Measurements from ENCODE around the gene RNF175.

Gene RNF175

DNA sequence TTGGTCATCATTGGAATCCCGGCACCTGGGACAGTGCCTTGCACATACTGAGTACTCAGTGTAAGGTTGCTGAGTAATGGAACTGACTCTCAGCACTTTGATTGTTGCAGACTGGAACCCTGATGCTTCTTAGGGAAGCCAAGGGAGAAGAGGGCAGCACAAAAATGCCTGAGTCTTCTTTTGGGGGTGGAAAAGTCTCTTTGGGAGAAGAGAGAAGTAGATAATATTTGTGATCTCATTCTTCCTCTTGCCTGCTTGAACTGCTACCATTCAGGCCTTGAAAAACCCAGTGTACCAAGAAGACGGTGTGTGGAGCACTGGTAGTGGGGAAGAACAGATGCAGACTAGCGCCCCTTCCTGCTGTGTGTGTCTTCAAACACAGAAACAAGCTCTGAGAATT is 16.8 kb upstream of the RNF175 start:
- TF ChIP-seq, protein P1, sequence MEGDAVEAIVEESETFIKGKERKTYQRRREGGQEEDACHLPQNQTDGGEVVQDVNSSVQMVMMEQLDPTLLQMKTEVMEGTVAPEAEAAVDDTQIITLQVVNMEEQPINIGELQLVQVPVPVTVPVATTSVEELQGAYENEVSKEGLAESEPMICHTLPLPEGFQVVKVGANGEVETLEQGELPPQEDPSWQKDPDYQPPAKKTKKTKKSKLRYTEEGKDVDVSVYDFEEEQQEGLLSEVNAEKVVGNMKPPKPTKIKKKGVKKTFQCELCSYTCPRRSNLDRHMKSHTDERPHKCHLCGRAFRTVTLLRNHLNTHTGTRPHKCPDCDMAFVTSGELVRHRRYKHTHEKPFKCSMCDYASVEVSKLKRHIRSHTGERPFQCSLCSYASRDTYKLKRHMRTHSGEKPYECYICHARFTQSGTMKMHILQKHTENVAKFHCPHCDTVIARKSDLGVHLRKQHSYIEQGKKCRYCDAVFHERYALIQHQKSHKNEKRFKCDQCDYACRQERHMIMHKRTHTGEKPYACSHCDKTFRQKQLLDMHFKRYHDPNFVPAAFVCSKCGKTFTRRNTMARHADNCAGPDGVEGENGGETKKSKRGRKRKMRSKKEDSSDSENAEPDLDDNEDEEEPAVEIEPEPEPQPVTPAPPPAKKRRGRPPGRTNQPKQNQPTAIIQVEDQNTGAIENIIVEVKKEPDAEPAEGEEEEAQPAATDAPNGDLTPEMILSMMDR (IDR thresholded peaks at IDR 0.05; ENCODE audit: low read depth, low read length) = no peak
- no peak for DNase-seq
- Histone ChIP-seq H3K36me3 (no peaks in the 10 kb centered on the region), H3K4me3 (ENCODE audit: low read depth, low read length) (no peak overlapping the region), H3K27me3 (peaks cover 28% of the 10 kb centered on the region), H3K4me1 (no peaks in the 10 kb centered on the region), H3K9me3 (no peaks in the 10 kb centered on the region)

- H3K27me3 ChIP-seq = peaks cover 13% of the 10 kb centered on the region; the same call in 1 of the 2 replicates
- H3K36me3 ChIP-seq = no peaks in the 10 kb centered on the region
- H3K4me3 ChIP-seq (ENCODE audit: low read depth, low read length) = no peak overlapping the region
- DNase-seq = no peak
- H3K4me1 ChIP-seq = no peaks in the 10 kb centered on the region
- TF ChIP-seq, protein P1 (IDR thresholded peaks at IDR 0.05; ENCODE audit: low read depth, low read length) = peak; percentile 32; the same call in 1 of the 2 replicates
- no peaks in the 10 kb centered on the region for H3K9me3 ChIP-seq
Measured at GRCh38 chr4:153773236-153773690, 13.4 kb upstream of the RNF175 start.

DNA sequence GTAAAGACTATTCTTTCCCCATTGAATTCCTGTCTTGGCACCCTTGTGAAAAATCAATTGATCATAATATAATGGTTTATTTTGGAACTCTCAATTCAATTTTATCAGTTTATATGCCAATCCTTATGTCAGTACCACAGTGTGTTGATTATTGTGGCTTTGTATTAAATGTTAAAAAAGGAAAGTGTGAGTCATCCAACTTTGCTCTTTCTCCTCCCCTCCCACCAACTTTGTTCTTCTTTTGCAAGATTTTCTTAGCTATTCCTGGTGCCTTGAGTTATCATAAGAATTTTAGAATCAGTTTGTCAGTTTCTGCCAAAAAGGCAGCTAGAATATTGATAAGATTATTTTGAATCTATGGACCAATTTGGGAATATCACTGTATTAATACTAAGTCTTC is 11.2 kb upstream of the RNF175 start:
- TF ChIP-seq, protein P1 (IDR thresholded peaks at IDR 0.05; ENCODE audit: low read depth, low read length) = no peak
- H3K27me3 ChIP-seq = peaks cover 13% of the 10 kb centered on the region; the same call in 1 of the 2 replicates
- no peak overlapping the region for H3K4me3 ChIP-seq (ENCODE audit: low read depth, low read length)
- no peaks in the 10 kb centered on the region for H3K9me3 ChIP-seq
- no peak for DNase-seq
- H3K4me1 ChIP-seq = no peaks in the 10 kb centered on the region
- H3K36me3 ChIP-seq = no peaks in the 10 kb centered on the region

DNA sequence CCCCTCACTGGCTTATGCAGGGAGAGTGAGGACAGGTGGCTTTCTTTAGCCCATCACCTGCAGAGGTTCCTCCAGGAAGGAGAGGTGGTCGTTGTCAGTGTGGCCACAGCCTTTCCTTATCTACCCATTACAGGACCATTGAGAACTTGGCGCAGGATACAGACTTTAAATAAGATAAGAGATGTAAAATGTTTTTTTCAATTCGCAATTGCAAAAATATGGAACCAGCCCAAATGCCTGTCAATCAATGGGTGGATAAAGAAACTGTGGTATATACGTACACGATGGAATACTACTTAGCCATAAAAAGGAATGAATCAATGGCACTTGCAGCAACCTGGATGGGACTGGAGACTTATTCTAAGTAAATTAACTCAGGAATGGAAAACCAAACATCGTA is 6.9 kb upstream of the RNF175 start:
- Histone ChIP-seq H3K9me3 (no peaks in the 10 kb centered on the region), H3K4me1 (no peaks in the 10 kb centered on the region), H3K27me3 (0 out of 2 replicates have a peak, but pooled peaks cover under 1% of the 10 kb centered on the region), H3K4me3 (ENCODE audit: low read depth, low read length) (no peak overlapping the region), H3K36me3 (no peaks in the 10 kb centered on the region)
- TF ChIP-seq, protein P1 (IDR thresholded peaks at IDR 0.05; ENCODE audit: low read depth, low read length) = no peak
- no peak for DNase-seq

- TF ChIP-seq, protein P1 (IDR thresholded peaks at IDR 0.05; ENCODE audit: low read depth, low read length) = no peak
- DNase-seq = peak; percentile 79
- Histone ChIP-seq H3K27me3 (no peaks in the 10 kb centered on the region), H3K4me3 (ENCODE audit: low read depth, low read length) (no peak overlapping the region), H3K9me3 (no peaks in the 10 kb centered on the region), H3K36me3 (no peaks in the 10 kb centered on the region), H3K4me1 (no peaks in the 10 kb centered on the region)
Measured at GRCh38 chr4:153765894-153766293, 6.1 kb upstream of the RNF175 start.

DNA sequence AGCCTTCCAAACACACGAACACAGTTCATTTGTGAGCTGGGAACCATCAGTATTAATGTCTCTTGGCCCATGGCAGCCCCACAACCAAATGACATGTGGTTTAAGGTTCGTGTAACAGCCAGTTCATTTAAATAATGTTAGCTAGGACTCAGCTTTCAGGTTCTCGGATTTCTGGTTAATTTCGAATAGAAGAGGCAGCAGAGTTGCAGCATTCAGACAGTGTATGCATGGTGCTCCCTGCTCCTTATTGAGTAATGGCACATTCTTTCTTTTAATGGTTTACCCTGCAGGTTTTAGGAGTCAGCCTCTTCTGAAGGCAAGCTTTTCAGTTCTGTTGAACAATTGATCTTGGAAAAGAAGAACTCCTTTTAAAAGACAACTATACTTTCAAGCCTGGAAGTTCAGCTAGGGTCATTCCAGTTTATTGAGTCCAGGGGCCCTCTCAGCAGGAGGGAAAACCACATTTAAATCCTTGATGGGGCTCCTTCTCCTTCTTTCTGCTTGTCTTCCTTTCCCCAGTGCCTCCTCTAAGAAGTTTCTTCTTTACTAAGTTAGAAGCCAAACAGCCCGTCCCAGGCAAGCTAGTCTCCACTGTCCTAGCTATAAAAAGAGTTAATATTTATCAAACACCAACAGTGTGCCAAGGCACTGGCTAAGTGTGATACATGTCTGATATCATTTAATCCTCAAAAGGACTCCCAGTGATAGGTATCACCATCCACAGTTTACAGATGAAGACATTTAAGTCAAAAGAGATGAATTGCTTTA is 5.0 kb upstream of the RNF175 start:
- Histone ChIP-seq H3K9me3 (no peaks in the 10 kb centered on the region), H3K4me3 (ENCODE audit: low read depth, low read length) (no peak overlapping the region), H3K27me3 (no peaks in the 10 kb centered on the region), H3K36me3 (no peaks in the 10 kb centered on the region), H3K4me1 (no peaks in the 10 kb centered on the region)
- TF ChIP-seq, protein P1 (IDR thresholded peaks at IDR 0.05; ENCODE audit: low read depth, low read length) = no peak
- DNase-seq = no peak
